Body of pancreas (tissue), 4 donors: ENCODE data around the gene TPST1.

Source experiments
- POLR2A ChIP-seq, 3 donors: fragments of 450-650 bp; IDR thresholded peaks; one replicate each; pipeline ENCODE4 v1.6.1; 2016; ENCODE audit warnings: antibody characterized with exemption in 3 of 3, mild to moderate bottlenecking in 2 of 3
- TF ChIP-seq, protein P1 (sequence below), 7 experiments: fragments of 450-650 bp in 4 of 7; fragments of 200-600 bp in 3 of 7; sonication (generic) in 3 of 7; IDR thresholded peaks; one replicate each; pipeline ENCODE4 v1.5.1; 2016 to 2019; ENCODE audit warnings: antibody characterized with exemption in 7 of 7

DNA sequence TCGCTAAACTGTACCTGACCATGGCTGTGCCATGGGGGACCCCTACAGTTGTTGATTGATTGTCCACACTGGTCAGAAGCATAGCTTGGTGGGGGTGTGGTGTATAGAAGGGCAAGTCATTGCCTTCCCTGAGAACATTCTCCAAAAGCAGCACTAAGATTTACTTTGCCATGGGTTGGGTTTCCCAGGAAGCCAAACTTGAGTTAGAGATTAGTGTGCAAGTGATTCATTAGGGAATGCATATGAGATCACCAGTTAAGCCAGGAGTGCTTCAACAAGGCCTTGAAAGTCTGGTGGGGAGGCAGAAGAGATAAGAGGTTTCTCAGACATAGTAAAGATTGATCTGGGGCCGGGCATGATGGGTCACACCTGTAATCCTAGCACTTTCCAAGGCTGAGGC lies 21.4 kb upstream of the TPST1 start:
- TF ChIP-seq, protein P1, sequence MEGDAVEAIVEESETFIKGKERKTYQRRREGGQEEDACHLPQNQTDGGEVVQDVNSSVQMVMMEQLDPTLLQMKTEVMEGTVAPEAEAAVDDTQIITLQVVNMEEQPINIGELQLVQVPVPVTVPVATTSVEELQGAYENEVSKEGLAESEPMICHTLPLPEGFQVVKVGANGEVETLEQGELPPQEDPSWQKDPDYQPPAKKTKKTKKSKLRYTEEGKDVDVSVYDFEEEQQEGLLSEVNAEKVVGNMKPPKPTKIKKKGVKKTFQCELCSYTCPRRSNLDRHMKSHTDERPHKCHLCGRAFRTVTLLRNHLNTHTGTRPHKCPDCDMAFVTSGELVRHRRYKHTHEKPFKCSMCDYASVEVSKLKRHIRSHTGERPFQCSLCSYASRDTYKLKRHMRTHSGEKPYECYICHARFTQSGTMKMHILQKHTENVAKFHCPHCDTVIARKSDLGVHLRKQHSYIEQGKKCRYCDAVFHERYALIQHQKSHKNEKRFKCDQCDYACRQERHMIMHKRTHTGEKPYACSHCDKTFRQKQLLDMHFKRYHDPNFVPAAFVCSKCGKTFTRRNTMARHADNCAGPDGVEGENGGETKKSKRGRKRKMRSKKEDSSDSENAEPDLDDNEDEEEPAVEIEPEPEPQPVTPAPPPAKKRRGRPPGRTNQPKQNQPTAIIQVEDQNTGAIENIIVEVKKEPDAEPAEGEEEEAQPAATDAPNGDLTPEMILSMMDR (IDR thresholded peaks at IDR 0.05) = no peak
- TF ChIP-seq POLR2A (IDR thresholded peaks at IDR 0.05) = no peak
